ENCODE results near the gene SH3D19.

- TF ChIP-seq CTCF (IDR thresholded peaks at IDR 0.05; ENCODE audit: borderline replicate concordance, extremely low read depth, low read length, poor library complexity, severe bottlenecking) (no peak), EZH2 (IDR thresholded peaks at IDR 0.05; ENCODE audit: borderline replicate concordance, low read depth, low read length, severe bottlenecking) (no peak)
Measured at GRCh38 chr4:151202381-151202780, 123.0 kb downstream of the SH3D19 start.
